ENCODE results near the gene FAR2.
"Not testable (repeated sequence)": the region's sequence is repeated elsewhere in the genome, so short reads cannot be mapped to it uniquely, and the experiment has no call there.

FAR2 gene

GRCh38 chr12:29253906-29254625 lies 105.0 kb downstream of the FAR2 start:
- peak overlapping the region; percentile 62 for H3K27ac ChIP-seq
- no peaks in the 10 kb centered on the region for H3K27me3 ChIP-seq (ENCODE audit: insufficient read depth, low read depth, severe bottlenecking)
- H3K4me3 ChIP-seq (ENCODE audit: low read depth, low read length), result no peak overlapping the region
- DNase-seq, result peak; percentile 55
- no peaks in the 10 kb centered on the region for H3K36me3 ChIP-seq
- TF ChIP-seq CTCF (IDR thresholded peaks at IDR 0.05; ENCODE audit: low read depth, low read length), result no peak
- H3K9me3 ChIP-seq (ENCODE audit: severe bottlenecking), result no peaks in the 10 kb centered on the region

- no peak for TF ChIP-seq CTCF (IDR thresholded peaks at IDR 0.05; ENCODE audit: low read depth, low read length)
- no peaks in the 10 kb centered on the region for H3K36me3 ChIP-seq
- no peak overlapping the region for H3K4me3 ChIP-seq (ENCODE audit: low read depth, low read length)
- H3K27ac ChIP-seq, result peak overlapping the region; percentile 62
- DNase-seq, result peak; percentile 46
- H3K27me3 ChIP-seq (ENCODE audit: insufficient read depth, low read depth, severe bottlenecking), result no peaks in the 10 kb centered on the region
- no peaks in the 10 kb centered on the region for H3K9me3 ChIP-seq (ENCODE audit: severe bottlenecking)
Observed at GRCh38 chr12:29255042-29255441, 106.0 kb downstream of the FAR2 start.

GRCh38 chr12:29256598-29256997 lies 107.5 kb downstream of the FAR2 start:
- Histone ChIP-seq H3K27me3 (ENCODE audit: insufficient read depth, low read depth, severe bottlenecking) (no peaks in the 10 kb centered on the region), H3K9me3 (ENCODE audit: severe bottlenecking) (peaks cover 6% of the 10 kb centered on the region), H3K27ac (no peak overlapping the region), H3K4me3 (ENCODE audit: low read depth, low read length) (no peak overlapping the region), H3K36me3 (no peaks in the 10 kb centered on the region)
- no peak for TF ChIP-seq CTCF (IDR thresholded peaks at IDR 0.05; ENCODE audit: low read depth, low read length)
- no peak for DNase-seq

GRCh38 chr12:29257687-29258086 lies 108.6 kb downstream of the FAR2 start:
- not testable (repeated sequence) for H3K27me3 ChIP-seq (ENCODE audit: insufficient read depth, low read depth, severe bottlenecking); H3K9me3 ChIP-seq (ENCODE audit: severe bottlenecking); H3K4me3 ChIP-seq (ENCODE audit: low read depth, low read length); H3K27ac ChIP-seq; H3K36me3 ChIP-seq; DNase-seq

GRCh38 chr12:29264424-29264823 lies 115.3 kb downstream of the FAR2 start:
- Histone ChIP-seq H3K36me3 (no peaks in the 10 kb centered on the region), H3K4me3 (ENCODE audit: low read depth, low read length) (no peak overlapping the region), H3K27ac (no peak overlapping the region), H3K27me3 (ENCODE audit: insufficient read depth, low read depth, severe bottlenecking) (no peaks in the 10 kb centered on the region), H3K9me3 (ENCODE audit: severe bottlenecking) (peaks cover 10% of the 10 kb centered on the region)
- DNase-seq, result no peak
- TF ChIP-seq CTCF (IDR thresholded peaks at IDR 0.05; ENCODE audit: low read depth, low read length), result no peak

GRCh38 chr12:29269706-29270408 lies 120.8 kb downstream of the FAR2 start:
- H3K4me3 ChIP-seq (ENCODE audit: low read depth, low read length), result no peak overlapping the region
- H3K27ac ChIP-seq, result no peak overlapping the region
- no peaks in the 10 kb centered on the region for H3K9me3 ChIP-seq (ENCODE audit: severe bottlenecking)
- no peak for DNase-seq
- H3K27me3 ChIP-seq (ENCODE audit: insufficient read depth, low read depth, severe bottlenecking), result no peaks in the 10 kb centered on the region
- TF ChIP-seq CTCF (IDR thresholded peaks at IDR 0.05; ENCODE audit: low read depth, low read length), result no peak
- no peaks in the 10 kb centered on the region for H3K36me3 ChIP-seq
